Measurements from ENCODE around the gene RAD51B. TPM values are rescaled to one million over a fixed set of nuclear protein-coding genes. Genes with fewer than 3 reads are reported as not detected.

The RAD51B gene
- total and polyA plus RNA-seq, 4 experiments from 2014 or later = 22.0 to 35.7 (median 31.4) TPM

DNA sequence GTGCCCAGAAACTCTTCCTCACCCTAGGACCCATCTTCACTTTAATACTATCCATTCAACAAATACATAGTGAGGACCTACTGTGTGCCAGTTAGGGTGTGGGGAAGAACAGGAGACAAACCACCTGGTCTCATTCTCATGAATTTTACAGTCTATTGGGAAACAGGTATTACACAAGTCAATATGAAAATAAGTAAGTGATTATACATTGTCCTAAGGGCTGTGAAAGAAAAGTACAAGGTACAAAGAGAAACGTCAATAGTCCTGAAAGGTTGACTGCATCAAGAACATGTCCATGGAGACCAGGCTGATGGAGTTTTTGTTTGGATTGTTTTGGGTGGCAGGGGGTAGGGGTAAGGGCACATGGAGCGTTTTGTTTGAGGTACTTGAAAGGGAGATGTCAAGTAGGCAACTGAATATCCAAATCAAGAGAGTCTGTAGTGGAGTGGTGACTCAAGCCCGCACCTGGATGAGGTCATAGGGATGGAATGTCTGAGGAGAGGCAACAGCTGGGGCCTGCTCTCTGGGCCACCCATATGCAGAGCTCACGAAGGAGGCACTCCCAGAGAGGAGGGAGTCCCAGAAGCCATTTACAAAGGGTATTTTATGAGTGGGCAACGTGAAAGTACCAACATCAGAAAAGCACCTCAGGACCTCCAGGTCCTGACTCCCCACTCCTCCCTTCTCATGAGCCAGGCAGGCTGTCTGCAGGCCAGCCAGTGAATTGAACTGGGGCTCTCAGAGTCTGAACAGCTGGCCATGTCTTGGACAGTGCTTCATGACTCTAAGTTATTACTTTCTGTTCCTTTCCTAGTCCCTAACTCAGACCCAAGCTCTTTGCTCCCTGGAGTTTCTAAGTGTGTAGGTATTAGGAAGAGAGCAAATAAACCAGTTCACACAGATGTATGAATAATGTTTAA lies 701.3 kb downstream of the RAD51B start:
- Mint-ChIP-seq H3K27ac (peak overlapping the region in 1 of 7 donors; percentile 52), H3K36me3 (peaks cover 0 to 6% of the 10 kb centered on the region in 2 donors), H3K27me3 (no peaks in the 10 kb centered on the region), H3K4me1 (peaks cover 0 to 7% (median 2%) of the 10 kb centered on the region in 4 donors), H3K4me3 (no peak overlapping the region), H3K9me3 (no peaks in the 10 kb centered on the region)
- POLR2A ChIA-PET (ENCODE audit: partially characterized antibody) = interaction anchor here (0.6 to 3.2 kb wide), 4 partner anchors 14 to 315 kb away, joined by 3 to 17 read pairs (median 3); no protein-coding TSS in a partner anchor
- no peak overlapping the region for H3K4me3 ChIP-seq (ENCODE audit: low read length in 2 of 2)
- no peak overlapping the region for H3K27ac ChIP-seq (ENCODE audit: low read depth, low read length)
- intact Hi-C loops (cut with micrococcal nuclease) = no loop called here
- CTCF ChIA-PET (ENCODE audit: partially characterized antibody) = interaction anchor here (1.1 kb wide), 1 partner anchor 14 kb away, joined by 5 read pairs; no protein-coding TSS in a partner anchor
- no peaks in the 10 kb centered on the region for H3K9me3 ChIP-seq (ENCODE audit: control insufficient read depth in 1 of 2, low read length in 2 of 2)
- no peaks in the 10 kb centered on the region for H3K27me3 ChIP-seq (ENCODE audit: insufficient read depth, low read length)
- H3K36me3 ChIP-seq (ENCODE audit: insufficient read depth, low read length) = no peaks in the 10 kb centered on the region
- H3K4me1 ChIP-seq (ENCODE audit: insufficient read depth, low read length) = no peaks in the 10 kb centered on the region
- no peak for DNase-seq

DNA sequence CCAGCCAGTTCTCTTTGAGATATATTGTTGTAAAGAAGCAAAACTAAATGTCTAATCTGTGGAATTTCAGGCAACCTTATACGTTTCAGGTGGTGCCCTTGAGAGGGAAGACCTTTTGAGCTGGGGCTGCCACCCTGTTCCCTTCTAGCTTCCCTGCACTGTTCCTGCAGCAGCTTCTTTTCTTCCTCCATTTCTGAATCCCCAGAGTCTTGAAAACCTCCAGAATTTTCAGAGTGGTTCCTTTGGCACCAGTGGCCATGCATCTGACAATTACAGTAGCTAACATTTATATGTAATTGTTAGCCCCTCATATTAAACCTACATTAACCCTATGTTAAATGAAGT lies 702.0 kb downstream of the RAD51B start:
- Histone ChIP-seq H3K4me3 (ENCODE audit: low read length in 2 of 2) (no peak overlapping the region), H3K36me3 (ENCODE audit: insufficient read depth, low read length) (no peaks in the 10 kb centered on the region), H3K4me1 (ENCODE audit: insufficient read depth, low read length) (no peaks in the 10 kb centered on the region), H3K27me3 (ENCODE audit: insufficient read depth, low read length) (no peaks in the 10 kb centered on the region), H3K9me3 (ENCODE audit: control insufficient read depth in 1 of 2, low read length in 2 of 2) (no peaks in the 10 kb centered on the region), H3K27ac (ENCODE audit: low read depth, low read length) (no peak overlapping the region)
- Mint-ChIP-seq H3K4me1 (peaks cover 0 to 7% (median 2%) of the 10 kb centered on the region in 4 donors), H3K27me3 (no peaks in the 10 kb centered on the region), H3K27ac (peak overlapping the region in 1 of 7 donors; percentile 6), H3K36me3 (peaks cover 0 to 6% of the 10 kb centered on the region in 2 donors), H3K4me3 (no peak overlapping the region), H3K9me3 (no peaks in the 10 kb centered on the region)
- POLR2A ChIA-PET (ENCODE audit: partially characterized antibody) = interaction anchor here (0.7 to 3.2 kb wide), 4 partner anchors 14 to 269 kb away, joined by 3 to 17 read pairs (median 3); no protein-coding TSS in a partner anchor
- CTCF ChIA-PET (ENCODE audit: partially characterized antibody) = no interaction called here
- intact Hi-C loops (cut with micrococcal nuclease) = no loop called here
- no peak for DNase-seq

DNA sequence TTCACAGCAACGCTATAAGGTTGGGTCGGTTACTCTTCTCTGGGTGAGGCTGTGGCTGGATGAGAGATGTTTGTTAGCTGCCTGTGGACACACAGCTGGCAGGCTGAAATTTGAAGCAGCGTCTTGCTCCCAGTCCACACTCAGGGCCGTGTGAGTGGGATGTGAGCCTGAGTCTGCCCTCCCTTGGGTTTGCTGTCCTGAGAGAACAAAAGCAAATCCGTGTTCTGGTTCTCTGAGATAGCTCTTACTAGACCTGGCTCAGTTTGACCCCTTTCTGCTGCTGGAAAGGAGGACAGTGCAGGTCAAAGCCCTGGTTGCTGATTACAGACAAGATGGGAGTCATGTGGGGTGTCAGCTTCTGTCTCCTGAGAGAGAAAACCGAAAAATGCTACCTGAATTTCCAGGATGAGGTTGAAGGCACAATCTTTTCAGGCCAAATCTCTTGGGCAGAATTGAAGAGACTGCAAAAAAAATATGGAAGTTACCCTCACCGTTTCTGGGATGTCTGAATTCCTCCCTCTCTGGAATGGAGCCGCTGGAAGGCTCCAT lies 702.5 kb downstream of the RAD51B start:
- intact Hi-C loops (cut with micrococcal nuclease) = no loop called here
- no peak overlapping the region for H3K4me3 Mint-ChIP-seq
- H3K27ac Mint-ChIP-seq = peak overlapping the region in 1 of 7 donors; percentile 6
- no peaks in the 10 kb centered on the region for H3K4me1 ChIP-seq (ENCODE audit: insufficient read depth, low read length)
- no peak overlapping the region for H3K27ac ChIP-seq (ENCODE audit: low read depth, low read length)
- ChIA-PET POLR2A (ENCODE audit: partially characterized antibody) (interaction anchor here (0.7 to 3.2 kb wide), 4 partner anchors 15 to 268 kb away, joined by 3 to 17 read pairs (median 3); no protein-coding TSS in a partner anchor), CTCF (ENCODE audit: partially characterized antibody) (no interaction called here)
- no peaks in the 10 kb centered on the region for H3K9me3 Mint-ChIP-seq
- H3K9me3 ChIP-seq (ENCODE audit: control insufficient read depth in 1 of 2, low read length in 2 of 2) = no peaks in the 10 kb centered on the region
- H3K27me3 ChIP-seq (ENCODE audit: insufficient read depth, low read length) = no peaks in the 10 kb centered on the region
- H3K4me3 ChIP-seq (ENCODE audit: low read length in 2 of 2) = no peak overlapping the region
- no peaks in the 10 kb centered on the region for H3K27me3 Mint-ChIP-seq
- H3K4me1 Mint-ChIP-seq = peaks cover 0 to 7% (median 2%) of the 10 kb centered on the region in 4 donors
- DNase-seq = no peak
- H3K36me3 ChIP-seq (ENCODE audit: insufficient read depth, low read length) = no peaks in the 10 kb centered on the region
- peaks cover 0 to 6% of the 10 kb centered on the region in 2 donors for H3K36me3 Mint-ChIP-seq

DNA sequence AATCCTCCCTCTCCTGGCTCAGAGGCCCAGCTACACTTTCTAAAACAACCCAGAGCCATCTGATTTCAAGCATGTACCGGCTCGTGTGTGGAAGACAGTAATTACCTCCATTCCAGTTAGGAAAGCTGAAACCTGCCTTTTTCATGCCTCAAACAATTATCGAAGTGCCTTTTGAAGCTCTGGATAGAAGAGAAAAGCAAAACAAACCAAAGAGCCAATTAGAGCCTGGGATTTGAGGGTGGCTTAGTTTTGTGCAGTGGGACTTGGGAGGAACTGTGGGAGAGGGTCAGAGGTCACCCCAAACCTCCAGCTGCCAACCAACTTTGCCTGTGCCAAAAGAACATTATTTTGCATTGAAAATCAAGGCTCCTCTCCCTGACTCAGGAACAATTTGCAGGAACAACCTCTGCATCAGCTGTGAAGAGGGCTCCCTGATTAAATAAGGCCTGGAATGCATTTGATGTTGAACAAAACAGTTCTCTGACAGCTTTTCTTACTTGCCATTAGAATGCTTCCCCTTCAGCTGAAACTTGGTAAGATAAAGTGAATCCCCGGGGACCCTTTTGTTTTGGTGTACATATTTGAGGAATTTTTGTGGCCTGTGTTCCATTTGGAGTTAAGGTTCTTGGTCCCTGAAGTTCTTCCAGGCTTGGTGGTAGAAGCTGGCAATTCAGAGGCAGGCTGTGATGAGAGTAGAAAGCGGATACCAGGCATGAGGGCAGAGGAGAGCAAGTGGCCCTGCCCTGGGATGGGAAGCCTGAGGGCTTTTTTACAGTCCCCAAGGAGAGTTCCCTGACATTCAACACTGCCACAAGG lies 703.1 kb downstream of the RAD51B start:
- no peaks in the 10 kb centered on the region for H3K4me1 ChIP-seq (ENCODE audit: insufficient read depth, low read length)
- peaks cover 0 to 2% (median 0%) of the 10 kb centered on the region in 8 donors for H3K9me3 Mint-ChIP-seq
- no peak overlapping the region for H3K4me3 ChIP-seq (ENCODE audit: low read length in 2 of 2)
- peaks cover 0 to 7% (median 2%) of the 10 kb centered on the region in 4 donors for H3K4me1 Mint-ChIP-seq
- H3K4me3 Mint-ChIP-seq = no peak overlapping the region
- no peaks in the 10 kb centered on the region for H3K9me3 ChIP-seq (ENCODE audit: control insufficient read depth in 1 of 2, low read length in 2 of 2)
- no peak overlapping the region for H3K27ac ChIP-seq (ENCODE audit: low read depth, low read length)
- DNase-seq = no peak
- H3K36me3 ChIP-seq (ENCODE audit: insufficient read depth, low read length) = no peaks in the 10 kb centered on the region
- no peaks in the 10 kb centered on the region for H3K27me3 ChIP-seq (ENCODE audit: insufficient read depth, low read length)
- peaks cover 0 to 6% of the 10 kb centered on the region in 2 donors for H3K36me3 Mint-ChIP-seq
- no peaks in the 10 kb centered on the region for H3K27me3 Mint-ChIP-seq
- CTCF ChIA-PET (ENCODE audit: partially characterized antibody) = no interaction called here
- POLR2A ChIA-PET (ENCODE audit: partially characterized antibody) = interaction anchor here (3.2 kb wide), 1 partner anchor 15 kb away, joined by 17 read pairs; no protein-coding TSS in a partner anchor
- H3K27ac Mint-ChIP-seq = peak overlapping the region in 1 of 7 donors; percentile 26
- intact Hi-C loops (cut with micrococcal nuclease) = no loop called here

GRCh38 chr14:68523326-68523610 lies 703.7 kb downstream of the RAD51B start:
- H3K36me3 Mint-ChIP-seq = peaks cover 0 to 6% of the 10 kb centered on the region in 2 donors
- Histone ChIP-seq H3K4me1 (ENCODE audit: insufficient read depth, low read length) (no peaks in the 10 kb centered on the region), H3K36me3 (ENCODE audit: insufficient read depth, low read length) (no peaks in the 10 kb centered on the region), H3K27ac (ENCODE audit: low read depth, low read length) (no peak overlapping the region), H3K9me3 (ENCODE audit: control insufficient read depth in 1 of 2, low read length in 2 of 2) (no peaks in the 10 kb centered on the region), H3K4me3 (ENCODE audit: low read length in 2 of 2) (no peak overlapping the region), H3K27me3 (ENCODE audit: insufficient read depth, low read length) (no peaks in the 10 kb centered on the region)
- H3K4me3 Mint-ChIP-seq = no peak overlapping the region
- peaks cover 0 to 2% (median 0%) of the 10 kb centered on the region in 8 donors for H3K9me3 Mint-ChIP-seq
- CTCF ChIA-PET (ENCODE audit: partially characterized antibody) = no interaction called here
- H3K4me1 Mint-ChIP-seq = peaks cover 0 to 7% (median 2%) of the 10 kb centered on the region in 4 donors
- peak overlapping the region in 1 of 7 donors; percentile 26 for H3K27ac Mint-ChIP-seq
- DNase-seq = no peak
- POLR2A ChIA-PET (ENCODE audit: partially characterized antibody) = interaction anchor here (3.2 kb wide), 1 partner anchor 16 kb away, joined by 17 read pairs; no protein-coding TSS in a partner anchor
- H3K27me3 Mint-ChIP-seq = no peaks in the 10 kb centered on the region
- intact Hi-C loops (cut with micrococcal nuclease) = no loop called here

GRCh38 chr14:68523989-68524725 lies 704.6 kb downstream of the RAD51B start:
- POLR2A ChIA-PET (ENCODE audit: partially characterized antibody) = no interaction called here
- no peak overlapping the region for H3K4me3 Mint-ChIP-seq
- intact Hi-C loops (cut with micrococcal nuclease) = no loop called here
- H3K4me1 Mint-ChIP-seq = peaks cover 0 to 7% (median 2%) of the 10 kb centered on the region in 4 donors
- Histone ChIP-seq H3K4me1 (ENCODE audit: insufficient read depth, low read length) (no peaks in the 10 kb centered on the region), H3K27me3 (ENCODE audit: insufficient read depth, low read length) (no peaks in the 10 kb centered on the region), H3K9me3 (ENCODE audit: control insufficient read depth in 1 of 2, low read length in 2 of 2) (no peaks in the 10 kb centered on the region), H3K27ac (ENCODE audit: low read depth, low read length) (no peak overlapping the region), H3K36me3 (ENCODE audit: insufficient read depth, low read length) (no peaks in the 10 kb centered on the region), H3K4me3 (ENCODE audit: low read length in 2 of 2) (no peak overlapping the region)
- H3K36me3 Mint-ChIP-seq = peaks cover 0 to 6% of the 10 kb centered on the region in 2 donors
- CTCF ChIA-PET (ENCODE audit: partially characterized antibody) = no interaction called here
- H3K9me3 Mint-ChIP-seq = peaks cover 0 to 6% (median under 1%) of the 10 kb centered on the region in 8 donors
- no peak overlapping the region for H3K27ac Mint-ChIP-seq
- H3K27me3 Mint-ChIP-seq = no peaks in the 10 kb centered on the region
- no peak for DNase-seq

Data from CD4-positive, alpha-beta memory T cell (primary cell).